Embryonic facial prominence (tissue), 1 donor: ENCODE data around the gene PARD6A.
A peak's percentile ranks its signal among the peaks of the same experiment; 100 is the strongest.

Experiments
- DNase-seq: peaks from one replicate; pipeline ENCODE4 v3.0.0-alpha.2; 2016; ENCODE audit errors: extremely low spot score

Gene PARD6A

GRCh38 chr16:67653789-67654402, 6.9 kb upstream of the PARD6A start:
- DNase-seq, result no peak

- no peak for DNase-seq
Measured at GRCh38 chr16:67654403-67654911, 6.3 kb upstream of the PARD6A start.

GRCh38 chr16:67655363-67655762, 5.4 kb upstream of the PARD6A start:
- DNase-seq, result no peak

GRCh38 chr16:67656344-67657016, 4.3 kb upstream of the PARD6A start:
- DNase-seq, result no peak

- no peak for DNase-seq
Measured at GRCh38 chr16:67657017-67657608, 3.6 kb upstream of the PARD6A start.

- DNase-seq, result no peak
Measured at GRCh38 chr16:67657751-67658518, 2.8 kb upstream of the PARD6A start.

GRCh38 chr16:67658849-67659674, 1.7 kb upstream of the PARD6A start:
- no peak for DNase-seq

GRCh38 chr16:67659675-67660563, 841 bp upstream of the PARD6A start, which contains the start of gene ACD:
ACD (minus strand) TSS chr16:67660260; CDS start chr16:67660220, 40 bp downstream.
- peak; percentile 80 for DNase-seq

GRCh38 chr16:67661101-67661761, 471 bp downstream of the PARD6A start:
- DNase-seq, result no peak

GRCh38 chr16:67661886-67662652, 1.3 kb downstream of the PARD6A start:
- DNase-seq, result no peak

- DNase-seq, result no peak
Measured at GRCh38 chr16:67662653-67663010, 1.9 kb downstream of the PARD6A start.

- no peak for DNase-seq
Measured at GRCh38 chr16:67663151-67663876, 2.6 kb downstream of the PARD6A start.

GRCh38 chr16:67663877-67664222, 3.1 kb downstream of the PARD6A start:
- DNase-seq, result no peak

- no peak for DNase-seq
Measured at GRCh38 chr16:67664258-67664657, 3.5 kb downstream of the PARD6A start.

- no peak for DNase-seq
Measured at GRCh38 chr16:67664871-67665270, 4.1 kb downstream of the PARD6A start.

- DNase-seq, result no peak
Measured at GRCh38 chr16:67665598-67665997, 4.8 kb downstream of the PARD6A start.

- no peak for DNase-seq
Measured at GRCh38 chr16:67666032-67666551, 5.3 kb downstream of the PARD6A start.
